ENCODE results near the gene STRIT1.

DNA sequence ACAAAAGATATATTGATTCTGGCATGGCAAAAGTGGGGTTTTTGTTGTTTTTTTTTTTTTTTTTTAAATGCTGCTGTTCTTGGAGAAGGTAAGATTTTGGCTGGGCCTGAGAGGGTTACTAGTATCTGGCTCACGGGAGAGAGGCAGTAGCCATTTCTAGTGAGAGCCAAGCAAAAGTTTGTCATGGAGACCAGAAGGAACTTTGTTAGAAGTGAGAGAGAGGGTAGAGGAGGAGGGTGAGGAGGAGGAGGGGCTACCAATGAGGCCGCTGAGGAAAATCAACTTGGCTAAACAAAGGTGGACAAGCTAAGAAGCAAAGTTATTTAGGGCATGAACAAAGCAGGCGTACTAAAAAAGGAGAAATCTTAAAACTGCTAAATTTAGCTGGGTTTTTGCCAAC is 48.9 kb upstream of the STRIT1 start:
- no peak for TF ChIP-seq EZH2 (IDR thresholded peaks at IDR 0.05; ENCODE audit: borderline replicate concordance, low read depth, low read length)
- TF ChIP-seq, protein P1, sequence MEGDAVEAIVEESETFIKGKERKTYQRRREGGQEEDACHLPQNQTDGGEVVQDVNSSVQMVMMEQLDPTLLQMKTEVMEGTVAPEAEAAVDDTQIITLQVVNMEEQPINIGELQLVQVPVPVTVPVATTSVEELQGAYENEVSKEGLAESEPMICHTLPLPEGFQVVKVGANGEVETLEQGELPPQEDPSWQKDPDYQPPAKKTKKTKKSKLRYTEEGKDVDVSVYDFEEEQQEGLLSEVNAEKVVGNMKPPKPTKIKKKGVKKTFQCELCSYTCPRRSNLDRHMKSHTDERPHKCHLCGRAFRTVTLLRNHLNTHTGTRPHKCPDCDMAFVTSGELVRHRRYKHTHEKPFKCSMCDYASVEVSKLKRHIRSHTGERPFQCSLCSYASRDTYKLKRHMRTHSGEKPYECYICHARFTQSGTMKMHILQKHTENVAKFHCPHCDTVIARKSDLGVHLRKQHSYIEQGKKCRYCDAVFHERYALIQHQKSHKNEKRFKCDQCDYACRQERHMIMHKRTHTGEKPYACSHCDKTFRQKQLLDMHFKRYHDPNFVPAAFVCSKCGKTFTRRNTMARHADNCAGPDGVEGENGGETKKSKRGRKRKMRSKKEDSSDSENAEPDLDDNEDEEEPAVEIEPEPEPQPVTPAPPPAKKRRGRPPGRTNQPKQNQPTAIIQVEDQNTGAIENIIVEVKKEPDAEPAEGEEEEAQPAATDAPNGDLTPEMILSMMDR (IDR thresholded peaks at IDR 0.05 in 2 of 3, conservative IDR thresholded peaks at IDR 0.05 in 1 of 3; ENCODE audit: insufficient read depth in 2 of 3, low read depth in 1 of 3, low read length in 3 of 3), result no peak
- TF ChIP-seq HDAC1 (IDR thresholded peaks at IDR 0.05), result no peak
